NOMO-1 treated with dmso at 0.1 percent for 144 hours (cell line): ENCODE results near the gene HECTD1.
A peak's percentile ranks its signal among the peaks of the same experiment; 100 is the strongest.
"Not testable (repeated sequence)": the region's sequence is repeated elsewhere in the genome, so short reads cannot be mapped to it uniquely, and the experiment has no call there.

Experiments
- DNase-seq: peaks from one replicate; lab custom pipeline; 2025; ENCODE audit not compliant: unreplicated experiment; lab: John Stamatoyannopoulos, UW

Gene HECTD1

DNA sequence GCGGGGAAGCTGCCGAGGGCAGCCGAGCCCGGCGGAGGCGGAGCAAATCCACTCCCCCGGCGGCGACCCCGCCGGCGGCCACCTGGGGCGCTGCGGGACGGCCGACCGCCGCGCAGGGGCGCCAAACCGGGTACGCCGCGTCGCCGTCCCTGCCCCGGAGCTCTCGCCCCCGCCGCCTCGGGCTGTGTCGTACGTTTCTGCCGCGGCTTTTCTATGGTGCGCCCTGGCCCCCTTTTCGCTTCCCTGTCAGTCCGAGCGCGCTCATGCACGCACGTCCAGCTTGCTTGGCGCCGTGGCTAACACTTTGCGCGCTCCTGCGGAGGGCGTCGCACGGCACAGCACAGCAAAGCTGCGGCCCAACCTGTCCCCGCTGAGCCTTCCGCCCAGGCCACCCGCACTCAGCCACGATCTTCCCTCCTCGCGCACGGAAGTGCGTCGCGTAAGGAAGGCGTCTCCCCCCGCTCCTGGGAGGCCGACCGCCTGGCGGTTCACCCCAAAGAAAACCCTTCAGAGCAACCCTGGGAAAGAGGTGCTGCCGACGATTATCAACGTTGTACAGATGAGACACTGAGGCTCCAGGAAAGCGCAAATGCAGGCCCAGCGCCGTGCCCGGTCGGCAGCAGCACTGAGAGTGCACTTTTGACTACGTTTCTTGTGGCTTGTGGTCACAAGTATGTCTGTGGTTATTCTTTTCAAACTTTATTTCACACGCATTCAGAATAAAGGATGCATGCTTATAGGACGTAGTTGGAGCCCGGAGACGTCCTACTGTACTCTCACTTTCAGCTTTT is at the start of gene HECTD1:
Gene HECTD1 (minus strand): TSS at position 39 of the 791 bp plus-strand sequence. CDS start 1,857 bp downstream, outside the sequence.
- peak; percentile 91 for DNase-seq

DNA sequence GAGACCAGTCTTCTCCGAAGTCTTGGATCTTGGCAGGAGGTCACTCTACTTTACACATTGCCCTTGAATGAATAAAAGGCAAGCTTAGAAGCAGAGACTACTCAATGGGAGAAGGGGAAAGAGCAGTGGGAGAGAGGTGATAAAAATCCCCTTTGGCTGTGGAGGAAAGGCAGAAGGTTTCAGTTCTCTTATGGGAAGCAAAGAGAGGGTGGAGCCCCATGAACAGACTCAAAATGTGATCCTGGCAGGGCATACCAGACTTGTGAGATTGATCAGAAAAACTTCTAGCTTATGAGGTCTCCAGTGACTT is 49.6 kb upstream of the HECTD1 start:
- no peak for DNase-seq

- no peak for DNase-seq
Measured at GRCh38 chr14:31256534-31257243, 49.1 kb upstream of the HECTD1 start.

DNA sequence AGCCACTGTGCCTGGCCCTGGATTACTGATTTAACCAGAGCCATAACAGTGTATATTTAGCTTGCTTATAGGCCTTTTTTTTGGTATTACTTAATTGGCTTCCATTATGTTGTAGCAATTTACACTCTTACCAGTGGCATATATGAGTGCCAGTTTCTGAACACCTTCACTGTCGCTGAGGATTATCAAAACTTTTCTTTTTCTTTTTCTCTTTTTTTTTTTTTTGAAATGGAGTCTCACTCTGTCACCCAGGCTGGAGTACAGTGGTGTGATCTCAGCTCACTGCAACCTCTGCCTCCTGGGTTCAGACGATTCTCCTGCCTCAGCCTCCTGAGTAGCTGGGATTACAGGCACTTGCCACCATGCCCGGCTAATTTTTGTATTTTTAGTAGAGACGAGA is 48.3 kb upstream of the HECTD1 start:
- not testable (repeated sequence) for DNase-seq

GRCh38 chr14:31255286-31255685 is 47.7 kb upstream of the HECTD1 start:
- DNase-seq: no peak

- DNase-seq: no peak
Measured at GRCh38 chr14:31253746-31254471, 46.3 kb upstream of the HECTD1 start.

- no peak for DNase-seq
Measured at GRCh38 chr14:31252865-31253264, 45.3 kb upstream of the HECTD1 start.

- DNase-seq: no peak
Measured at GRCh38 chr14:31251028-31251958, 43.7 kb upstream of the HECTD1 start.

- no peak for DNase-seq
Measured at GRCh38 chr14:31244626-31245025, 37.0 kb upstream of the HECTD1 start.

GRCh38 chr14:31243860-31244259 is 36.3 kb upstream of the HECTD1 start:
- no peak for DNase-seq

GRCh38 chr14:31242161-31242940 is 34.8 kb upstream of the HECTD1 start:
- DNase-seq: not testable (repeated sequence)

DNA sequence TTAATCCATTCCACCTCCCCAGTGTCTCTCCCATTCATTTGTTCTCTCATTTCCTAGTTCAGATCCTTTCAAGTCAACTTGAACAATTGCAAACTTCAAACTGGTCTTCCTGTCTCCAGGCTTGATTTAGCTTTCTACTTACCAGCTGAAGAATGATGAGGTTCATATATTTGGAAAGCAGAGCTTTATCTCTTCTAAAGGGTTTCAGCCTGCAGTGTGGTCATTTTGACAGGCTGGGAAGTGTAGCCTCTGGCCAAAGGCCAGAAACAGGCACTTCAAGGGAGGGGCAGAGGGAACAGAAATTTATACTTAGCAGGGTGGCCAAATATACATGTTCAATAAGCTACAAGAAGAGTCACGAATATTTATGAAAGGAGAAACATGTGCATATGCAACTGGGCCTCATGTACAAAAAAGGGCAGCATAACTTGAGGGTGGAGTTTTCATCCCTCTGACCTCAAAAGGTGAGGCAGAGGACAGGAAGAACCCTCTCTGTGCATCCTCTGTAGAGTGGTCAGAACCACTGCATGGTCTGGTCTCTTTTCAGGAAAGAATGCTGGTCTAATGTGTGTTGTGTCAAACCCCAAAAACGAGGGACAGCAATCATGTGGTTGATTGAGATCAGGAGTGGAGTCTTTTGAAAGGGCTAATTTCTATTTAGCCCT is 34.0 kb upstream of the HECTD1 start:
- DNase-seq: no peak

- no peak for DNase-seq
Measured at GRCh38 chr14:31239741-31240140, 32.1 kb upstream of the HECTD1 start.

DNA sequence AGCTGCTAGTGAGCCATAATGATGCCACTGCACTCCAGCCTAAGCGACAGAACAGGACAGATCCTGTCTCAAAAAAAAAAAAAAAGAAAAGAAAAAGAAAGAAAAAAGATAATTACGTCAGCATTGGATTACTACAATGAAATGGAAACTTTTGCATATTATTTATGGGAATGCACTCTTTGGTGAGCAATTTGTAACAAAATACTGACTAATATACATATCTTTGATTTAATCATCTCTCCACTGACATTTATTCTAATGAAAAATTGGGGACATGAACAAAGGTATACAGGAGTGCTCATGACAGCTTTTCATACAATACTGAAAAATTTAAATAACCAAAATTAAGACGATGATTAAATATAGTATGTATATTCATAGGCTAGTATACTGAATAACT is 27.9 kb upstream of the HECTD1 start:
- DNase-seq: no peak

- DNase-seq: no peak
Measured at GRCh38 chr14:31232081-31232480, 24.5 kb upstream of the HECTD1 start.

DNA sequence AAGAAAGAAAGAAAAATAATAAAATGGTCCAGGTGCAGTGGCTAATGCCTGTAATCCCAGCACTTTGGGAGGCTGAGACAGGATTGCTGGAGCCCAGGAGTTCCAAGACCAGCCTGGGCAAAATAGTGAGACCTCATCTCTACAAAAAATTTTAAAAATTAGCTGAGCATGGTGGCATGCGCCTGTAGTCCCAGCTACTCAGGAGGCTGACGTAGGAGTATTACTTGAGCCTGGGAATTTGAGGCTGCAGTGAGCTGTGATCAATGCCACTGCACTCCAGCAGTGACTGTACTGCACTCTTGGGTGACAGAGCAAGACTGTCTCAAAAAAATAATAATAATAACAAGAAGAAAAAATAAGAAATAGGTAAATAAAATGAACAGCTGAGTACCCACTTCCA is 23.7 kb upstream of the HECTD1 start:
- not testable (repeated sequence) for DNase-seq

- DNase-seq: no peak
Measured at GRCh38 chr14:31230573-31230958, 23.0 kb upstream of the HECTD1 start.

- DNase-seq: peak; percentile 95
Measured at GRCh38 chr14:31229638-31230572, 22.3 kb upstream of the HECTD1 start.
